Cardiac muscle cell (in vitro differentiated cells and primary cell): ENCODE results near the gene MICOS13. TPM values are rescaled to one million over a fixed set of nuclear protein-coding genes. Genes with fewer than 3 reads are reported as not detected.

Source experiments
- DNase-seq, 2 donors: peaks; one replicate each; pipeline versions ENCODE4 v3.0.0 to v3.0.0-alpha.2; 2010 to 2017; ENCODE audit warnings: low read depth in 1 of 2, low spot score in 1 of 2
- H3K27ac ChIP-seq: fragments of 200-600 bp; sonication (generic); 2 replicates; pipeline ENCODE4 v1.5.1; 2016
- H3K27me3 ChIP-seq: fragments of 200-600 bp; sonication (generic); 2 replicates; pipeline ENCODE4 v1.6.0; 2016; ENCODE audit warnings: control low read depth
- H3K36me3 ChIP-seq: fragments of 200-600 bp; sonication (generic); 2 replicates; pipeline ENCODE4 v1.5.1; 2016; ENCODE audit warnings: control low read depth
- H3K4me1 ChIP-seq: fragments of 200-600 bp; sonication (generic); 2 replicates; pipeline ENCODE4 v1.8.1; 2017; ENCODE audit warnings: low read depth, mild to moderate bottlenecking, mixed run types
- H3K4me3 ChIP-seq: fragments of 200-600 bp; sonication (generic); 2 replicates; pipeline ENCODE4 v1.5.1; 2016; ENCODE audit warnings: mild to moderate bottlenecking
- H3K9me3 ChIP-seq: fragments of 200-600 bp; sonication (generic); 2 replicates; pipeline ENCODE4 v1.5.1; 2017; ENCODE audit warnings: low read depth, mild to moderate bottlenecking, control low read depth
- polyA plus RNA-seq: library from polyadenylated mRNA; unstranded; fragments of >200 nt; fragmentation: Nextera tagmentation; extraction: Ambion mirVana; gene quantifications from 2 replicates; pipeline ENCODE4 v1.2.1, GENCODE V29; 2016
- total RNA-seq: library from RNA; depleted of rRNA; stranded (reverse); fragments of >200 nt; gene quantifications from 2 replicates; pipeline ENCODE4 v1.2.3, GENCODE V29; 2016
- TF ChIP-seq, protein P1 (sequence below): IDR thresholded peaks from 2 replicates; pipeline ENCODE4 v1.5.1; 2012; ENCODE audit warnings: low read depth, mild to moderate bottlenecking, low read length

Gene MICOS13
- total and polyA plus RNA-seq, 2 experiments from 2014 or later, result 59.1 to 173 TPM

DNA sequence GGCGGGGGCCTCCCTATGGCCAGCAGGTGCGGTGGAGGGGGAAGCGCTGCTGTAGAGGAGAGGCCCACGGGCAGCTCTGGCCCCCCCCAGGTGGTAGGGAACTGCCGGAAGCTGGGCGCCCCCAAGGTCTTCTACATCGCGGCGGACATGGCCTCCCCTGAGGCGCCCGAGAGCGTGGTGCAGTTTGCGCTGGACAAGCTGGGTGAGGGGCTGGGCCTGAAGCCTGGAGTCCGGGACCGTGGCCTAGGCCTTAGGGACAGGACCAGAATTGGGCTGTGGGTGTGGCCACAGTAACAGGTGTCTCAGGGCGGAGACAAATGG, 6.0 kb upstream of the MICOS13 start:
- Histone ChIP-seq H3K4me3 (peak overlapping the region; percentile 53), H3K27ac (peak overlapping the region; percentile 19), H3K9me3 (no peaks in the 10 kb centered on the region), H3K27me3 (no peaks in the 10 kb centered on the region), H3K36me3 (no peaks in the 10 kb centered on the region), H3K4me1 (no peaks in the 10 kb centered on the region)
- no peak for DNase-seq
- TF ChIP-seq, protein P1, sequence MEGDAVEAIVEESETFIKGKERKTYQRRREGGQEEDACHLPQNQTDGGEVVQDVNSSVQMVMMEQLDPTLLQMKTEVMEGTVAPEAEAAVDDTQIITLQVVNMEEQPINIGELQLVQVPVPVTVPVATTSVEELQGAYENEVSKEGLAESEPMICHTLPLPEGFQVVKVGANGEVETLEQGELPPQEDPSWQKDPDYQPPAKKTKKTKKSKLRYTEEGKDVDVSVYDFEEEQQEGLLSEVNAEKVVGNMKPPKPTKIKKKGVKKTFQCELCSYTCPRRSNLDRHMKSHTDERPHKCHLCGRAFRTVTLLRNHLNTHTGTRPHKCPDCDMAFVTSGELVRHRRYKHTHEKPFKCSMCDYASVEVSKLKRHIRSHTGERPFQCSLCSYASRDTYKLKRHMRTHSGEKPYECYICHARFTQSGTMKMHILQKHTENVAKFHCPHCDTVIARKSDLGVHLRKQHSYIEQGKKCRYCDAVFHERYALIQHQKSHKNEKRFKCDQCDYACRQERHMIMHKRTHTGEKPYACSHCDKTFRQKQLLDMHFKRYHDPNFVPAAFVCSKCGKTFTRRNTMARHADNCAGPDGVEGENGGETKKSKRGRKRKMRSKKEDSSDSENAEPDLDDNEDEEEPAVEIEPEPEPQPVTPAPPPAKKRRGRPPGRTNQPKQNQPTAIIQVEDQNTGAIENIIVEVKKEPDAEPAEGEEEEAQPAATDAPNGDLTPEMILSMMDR, result no peak

DNA sequence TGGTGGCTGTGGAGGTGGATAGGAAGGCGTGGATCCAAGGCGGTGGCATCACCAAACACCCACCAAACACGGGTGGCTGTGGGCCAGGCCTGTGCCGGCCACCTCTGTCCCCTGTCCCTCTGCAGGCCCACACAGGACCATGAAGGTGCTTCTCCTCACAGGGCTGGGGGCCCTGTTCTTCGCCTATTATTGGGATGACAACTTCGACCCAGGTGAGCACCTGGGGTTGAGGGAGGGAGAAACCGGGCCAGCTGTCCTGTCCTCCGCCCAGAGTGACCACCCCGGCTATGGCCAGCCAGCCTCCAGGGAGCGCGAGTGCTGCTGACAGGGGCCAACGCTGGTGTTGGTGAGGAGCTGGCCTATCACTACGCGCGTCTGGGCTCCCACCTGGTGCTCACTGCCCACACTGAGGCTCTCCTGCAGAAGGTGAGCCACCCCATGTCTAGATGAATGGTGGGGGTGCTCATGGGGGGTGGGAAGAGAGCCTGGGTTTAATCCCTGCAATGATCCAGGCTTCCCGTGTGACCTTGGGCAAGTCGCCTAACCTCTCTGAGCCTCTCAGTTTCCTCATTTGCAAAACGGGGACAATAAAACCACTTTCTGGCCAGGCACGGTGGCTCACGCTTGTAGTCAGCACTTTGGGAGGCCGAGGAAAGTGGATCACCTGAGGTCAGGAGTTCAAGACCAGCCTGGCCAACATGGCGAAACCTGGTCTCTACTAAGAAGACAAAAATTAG, 4.5 kb upstream of the MICOS13 start:
- no peak for DNase-seq
- H3K9me3 ChIP-seq, result no peaks in the 10 kb centered on the region
- H3K4me1 ChIP-seq, result no peaks in the 10 kb centered on the region
- no peaks in the 10 kb centered on the region for H3K36me3 ChIP-seq
- TF ChIP-seq, protein P1, result no peak
- no peaks in the 10 kb centered on the region for H3K27me3 ChIP-seq
- H3K27ac ChIP-seq, result no peak overlapping the region
- no peak overlapping the region for H3K4me3 ChIP-seq

DNA sequence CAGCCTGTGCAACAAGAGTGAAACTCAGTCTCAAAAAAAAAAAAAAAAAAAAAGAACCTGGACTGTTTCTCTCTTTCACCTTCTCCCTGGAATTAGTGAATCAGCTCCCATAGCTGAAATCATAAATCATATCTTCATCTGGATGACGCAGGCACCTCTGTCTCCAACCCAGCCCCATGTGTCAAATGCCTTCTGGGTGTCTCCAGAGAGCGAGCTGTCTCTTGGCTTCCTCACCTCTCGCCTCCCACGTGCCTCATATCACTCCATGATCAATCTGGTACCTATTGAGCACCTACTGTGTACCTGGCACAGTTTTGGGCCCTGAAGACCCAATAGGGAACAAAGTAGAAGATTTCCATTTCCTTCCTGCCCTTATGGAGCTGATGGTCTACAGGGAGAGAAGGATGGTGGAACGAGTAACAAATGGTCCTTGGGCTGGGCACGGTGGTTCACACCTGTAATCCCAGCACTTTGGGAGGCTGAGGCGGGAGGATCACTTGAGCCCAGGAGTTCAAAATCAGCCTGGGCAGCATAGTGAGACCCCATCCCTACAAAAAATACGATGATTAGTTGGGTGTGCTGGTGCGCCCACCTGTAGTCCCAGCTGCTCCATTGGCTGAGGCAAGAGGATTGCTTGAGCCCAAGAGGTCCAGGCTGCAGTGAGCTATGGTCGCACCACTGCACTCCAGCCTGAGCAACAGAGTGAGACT, 3.0 kb upstream of the MICOS13 start:
- TF ChIP-seq, protein P1, result no peak
- Histone ChIP-seq H3K27ac (no peak overlapping the region), H3K36me3 (no peaks in the 10 kb centered on the region), H3K4me3 (no peak overlapping the region), H3K4me1 (peaks cover 5% of the 10 kb centered on the region), H3K27me3 (no peaks in the 10 kb centered on the region), H3K9me3 (no peaks in the 10 kb centered on the region)
- DNase-seq, result no peak

DNA sequence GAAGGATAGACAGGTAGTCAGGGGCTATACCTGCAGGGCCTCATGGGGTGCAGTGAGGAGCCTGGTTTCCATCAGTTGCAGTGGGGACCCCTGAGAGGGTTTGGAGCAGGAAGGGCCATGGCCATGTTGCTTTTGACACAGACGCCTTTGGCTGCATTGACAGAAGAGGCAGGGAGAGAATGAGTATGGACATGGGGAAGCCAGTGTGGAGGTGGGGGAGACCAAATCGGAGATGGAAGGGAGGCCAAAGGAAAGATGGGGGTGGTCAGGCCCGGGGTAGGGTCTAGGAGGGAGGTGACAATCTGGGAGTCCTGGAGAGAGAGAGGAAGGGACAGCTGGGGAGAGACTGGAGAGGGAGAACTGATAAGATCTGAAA, 1.8 kb upstream of the MICOS13 start:
- Histone ChIP-seq H3K4me1 (peaks cover 5% of the 10 kb centered on the region), H3K9me3 (no peaks in the 10 kb centered on the region), H3K4me3 (no peak overlapping the region), H3K27ac (no peak overlapping the region), H3K27me3 (no peaks in the 10 kb centered on the region), H3K36me3 (no peaks in the 10 kb centered on the region)
- TF ChIP-seq, protein P1, result no peak
- no peak for DNase-seq

DNA sequence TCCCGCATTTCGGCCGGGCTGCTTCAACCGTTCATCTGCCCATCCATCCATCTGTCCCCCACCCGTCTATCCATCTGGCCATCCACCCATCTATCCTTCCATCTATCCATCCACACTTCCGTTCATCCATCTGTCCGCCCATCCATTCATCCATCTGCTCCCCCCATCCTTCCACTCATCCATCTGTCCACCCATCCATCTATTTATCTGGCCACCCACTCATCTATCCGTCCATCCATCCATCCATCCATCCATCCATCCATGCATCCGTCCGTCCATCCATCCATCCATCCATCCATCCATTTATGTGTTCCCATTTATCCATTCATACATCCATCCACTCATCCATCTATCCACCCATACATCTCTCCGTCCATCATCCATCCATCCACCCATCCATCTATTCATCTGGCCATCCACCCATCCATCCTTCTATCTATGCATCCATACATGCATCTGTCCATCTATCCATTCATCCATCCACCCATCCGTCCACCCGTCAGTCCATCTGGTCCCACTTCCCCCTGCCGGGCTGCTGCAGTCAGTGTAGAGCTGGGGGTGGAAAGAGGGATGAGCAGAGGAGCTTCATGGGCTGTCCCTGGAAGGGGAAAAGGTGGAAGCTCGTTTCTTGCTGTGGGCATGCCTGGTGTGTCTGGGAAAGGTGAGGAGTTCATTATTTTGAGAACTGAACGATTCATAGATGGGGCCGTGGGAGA, 1.2 kb upstream of the MICOS13 start:
- peak overlapping the region; percentile 53 for H3K4me3 ChIP-seq
- TF ChIP-seq, protein P1, result no peak
- H3K36me3 ChIP-seq, result no peaks in the 10 kb centered on the region
- H3K27me3 ChIP-seq, result no peaks in the 10 kb centered on the region
- no peak overlapping the region for H3K27ac ChIP-seq
- H3K4me1 ChIP-seq, result peaks cover 5% of the 10 kb centered on the region
- DNase-seq, result no peak
- no peaks in the 10 kb centered on the region for H3K9me3 ChIP-seq
